SK-N-SH (cell line): ENCODE results near the gene ARFGEF2. TPM values are rescaled to one million over a fixed set of nuclear protein-coding genes. Genes with fewer than 3 reads are reported as not detected.
A peak's percentile ranks its signal among the peaks of the same experiment; 100 is the strongest.

ENCODE experiments used
- CTCF ChIA-PET: fragments of 300-600, 350-600 bp; formaldehyde crosslinking; extraction: SDS; loops from one replicate; lab custom pipeline; 2021; lab: Yijun Ruan, JAX
- POLR2A ChIA-PET: fragments of 350-600 bp; sonication (Branson Sonifier 250); formaldehyde crosslinking; extraction: SDS; loops from one replicate; lab custom pipeline; 2020; ENCODE audit warnings: antibody characterized with exemption, inconsistent platforms; lab: Yijun Ruan, JAX
- DNase-seq: peaks from one replicate; pipeline ENCODE4 v3.0.0; 2012
- H2AFZ ChIP-seq: fragments of 200-600 bp; sonication (generic); 2 replicates; pipeline ENCODE4 v1.8.1; 2016; ENCODE audit warnings: antibody characterized with exemption, mild to moderate bottlenecking, low read depth
- H3F3A ChIP-seq: fragments of 200-600 bp; sonication (generic); replicated peaks from 2 replicates; pipeline ENCODE3; 2016; ENCODE audit warnings: antibody characterized with exemption, mild to moderate bottlenecking; ENCODE audit not compliant: insufficient read depth
- H3K27ac ChIP-seq, 2 experiments: fragments of 200-500 bp in 1 of 2; fragments of 200-600 bp in 1 of 2; sonication (Bioruptor generic) in 1 of 2; sonication (generic), shearing (Covaris generic) in 1 of 2; 2 replicates each; pipeline versions ENCODE4 v1.5.1 to v1.6.1; 2014 to 2016; ENCODE audit warnings: low read depth in 2 of 2, inconsistent platforms in 1 of 2, low read length in 1 of 2, mild to moderate bottlenecking in 1 of 2, mixed read lengths in 1 of 2
- H3K27me3 ChIP-seq: fragments of 200-600 bp; sonication (generic), shearing (Covaris generic); 2 replicates; pipeline ENCODE4 v1.6.1; 2016; ENCODE audit warnings: mixed run types; ENCODE audit not compliant: insufficient read depth
- H3K36me3 ChIP-seq, 2 experiments: fragments of 200-500 bp in 1 of 2; fragments of 200-600 bp in 1 of 2; sonication (Bioruptor generic) in 1 of 2; sonication (generic) in 1 of 2; replicated peaks in 1 of 2; 2 replicates each; pipeline versions ENCODE3 to v1.5.1; 2014 to 2016; ENCODE audit warnings: low read length in 1 of 2, mild to moderate bottlenecking in 1 of 2; ENCODE audit not compliant: insufficient read depth in 2 of 2, control insufficient read depth in 1 of 2
- H3K4me1 ChIP-seq, 2 experiments: fragments of 200-500 bp in 1 of 2; fragments of 200-600 bp in 1 of 2; sonication (Bioruptor generic) in 1 of 2; sonication (generic), shearing (Covaris generic) in 1 of 2; 2 replicates each; pipeline versions ENCODE4 v1.5.1 to v1.6.1; 2014 to 2016; ENCODE audit warnings: low read depth in 1 of 2, low read length in 1 of 2, mixed run types in 1 of 2; ENCODE audit not compliant: insufficient read depth in 2 of 2, control insufficient read depth in 1 of 2
- H3K4me2 ChIP-seq: fragments of 200-600 bp; sonication (generic), shearing (Covaris generic); 2 replicates; pipeline ENCODE4 v1.6.1; 2017; ENCODE audit warnings: mixed run types
- H3K4me3 ChIP-seq, 2 experiments: fragments of 200-500 bp in 1 of 2; fragments of 200-600 bp in 1 of 2; sonication (Bioruptor generic) in 1 of 2; sonication (generic), shearing (Covaris generic) in 1 of 2; 2 replicates each; pipeline versions ENCODE4 v1.5.1 to v1.8.1; 2014 to 2016; ENCODE audit warnings: low read depth in 2 of 2, inconsistent platforms in 1 of 2, low read length in 1 of 2, mild to moderate bottlenecking in 1 of 2, mixed read lengths in 1 of 2, moderate library complexity in 1 of 2
- H3K79me2 ChIP-seq: fragments of 200-600 bp; sonication (generic); 2 replicates; pipeline ENCODE4 v1.8.1; 2017; ENCODE audit warnings: mild to moderate bottlenecking; ENCODE audit not compliant: insufficient read depth
- H3K9ac ChIP-seq: fragments of 200-600 bp; sonication (generic); 2 replicates; pipeline ENCODE4 v1.6.1; 2017; ENCODE audit warnings: mixed run types
- H3K9me2 ChIP-seq: fragments of 200-600 bp; sonication (generic); 2 replicates; pipeline ENCODE4 v1.6.1; 2017; ENCODE audit warnings: mixed run types
- H3K9me3 ChIP-seq: fragments of 200-600 bp; sonication (generic); 2 replicates; pipeline ENCODE4 v1.6.1; 2017; ENCODE audit warnings: mixed run types, mild to moderate bottlenecking, moderate library complexity
- H4K20me1 ChIP-seq: fragments of 200-600 bp; sonication (generic); 2 replicates; pipeline ENCODE4 v1.6.1; 2017; ENCODE audit warnings: mild to moderate bottlenecking, mixed run types; ENCODE audit not compliant: insufficient read depth
- CHD2 ChIP-seq: fragments of 150-350 bp; IDR thresholded peaks from 2 replicates; pipeline ENCODE4 v1.6.1; 2018; ENCODE audit warnings: low read length; ENCODE audit not compliant: partially characterized antibody
- CTCF ChIP-seq: fragments of 200-600 bp; sonication (generic); IDR thresholded peaks from 2 replicates; pipeline ENCODE4 v1.6.1; 2017; ENCODE audit warnings: antibody characterized with exemption, mild to moderate bottlenecking, moderate library complexity
- EP300 ChIP-seq, 2 experiments: IDR thresholded peaks; 2 replicates each; pipeline versions ENCODE4 v1.4.0 to v1.6.1; 2012; ENCODE audit warnings: borderline replicate concordance in 1 of 2, low read depth in 1 of 2, low read length in 1 of 2
- GATA2 ChIP-seq: sonication (generic); formaldehyde crosslinking; IDR thresholded peaks from 2 replicates; pipeline ENCODE4 v1.5.0; 2020; ENCODE audit warnings: mild to moderate bottlenecking, missing genetic modification reagents
- JUND ChIP-seq: IDR thresholded peaks from 2 replicates; pipeline ENCODE4 v1.4.0; 2012
- MEF2A ChIP-seq: IDR thresholded peaks from 2 replicates; pipeline ENCODE4 v1.4.0; 2012; ENCODE audit warnings: low read depth, borderline replicate concordance
- POLR2AphosphoS5 ChIP-seq: IDR thresholded peaks from 2 replicates; pipeline ENCODE4 v1.6.1; 2012; ENCODE audit warnings: low read depth, low read length
- REST ChIP-seq: IDR thresholded peaks from 2 replicates; pipeline ENCODE4 v1.6.1; 2012; ENCODE audit warnings: mild to moderate bottlenecking, low read depth, low read length, moderate library complexity
- TCF12 ChIP-seq: IDR thresholded peaks from 2 replicates; pipeline ENCODE4 v1.4.0; 2012
- USF1 ChIP-seq: IDR thresholded peaks from 2 replicates; pipeline ENCODE4 v1.4.0; 2012; ENCODE audit warnings: low read depth, borderline replicate concordance
- USF2 ChIP-seq: fragments of 150-350 bp; IDR thresholded peaks from 2 replicates; pipeline ENCODE4 v1.6.1; 2017; ENCODE audit warnings: antibody characterized with exemption, low read length, low read depth, borderline replicate concordance
- ZBTB33 ChIP-seq: IDR thresholded peaks from 2 replicates; pipeline ENCODE4 v1.4.0; 2012; ENCODE audit warnings: low read depth, borderline replicate concordance
- WGBS: methylation state at CpG from one replicate; pipeline ENCODE4 v1.1.6; 2017; ENCODE audit warnings: low lambda C conversion rate; 5-methylcytosine and 5-hydroxymethylcytosine counted together
- polyA plus RNA-seq, 3 experiments: library from polyadenylated mRNA; depleted of rRNA; stranded (reverse); fragments of >200 nt; gene quantifications; 2 replicates each; pipeline ENCODE4 v1.2.3, GENCODE V29; 2012

ARFGEF2 gene
- polyA plus RNA-seq, 1 of the 3 experiments (the other 2 are of a cell fraction) = 6.1 TPM

- Histone ChIP-seq H3K4me3 (peak overlapping the region; percentile 85 to 90), H3K9me3 (no peaks in the 10 kb centered on the region), H3K9me2 (no peaks in the 10 kb centered on the region), H3K4me2 (peak overlapping the region; percentile 89), H3K27ac (peak overlapping the region; percentile 67 to 71), H4K20me1 (peaks cover 28% of the 10 kb centered on the region; the same call in 1 of the 2 replicates), H2AFZ (peak overlapping the region; percentile 90), H3K36me3 (peaks cover 0 to 5% of the 10 kb centered on the region in 2 experiments), H3K27me3 (no peaks in the 10 kb centered on the region), H3K9ac (peak overlapping the region; percentile 94), H3K79me2 (peaks cover 40% of the 10 kb centered on the region), H3K4me1 (peaks cover 8 to 9% of the 10 kb centered on the region in 2 experiments; a peak in 3 of 4 replicates), H3F3A (no peaks in the 10 kb centered on the region)
- DNase-seq = peak; percentile 25
- WGBS = 28% methylated on average over 10 of the region's 12 CpGs
- ChIA-PET POLR2A (no interaction called here), CTCF (interaction anchor here (1.0 to 2.1 kb wide), 4 partner anchors 12 to 489 kb away, joined by 3 to 7 read pairs (median 4); no protein-coding TSS in a partner anchor)
- no peak for TF ChIP-seq MEF2A
- no peak for TF ChIP-seq REST
- TF ChIP-seq ZBTB33 = no peak
- no peak for TF ChIP-seq GATA2
- TF ChIP-seq TCF12 = no peak
- TF ChIP-seq USF2 = no peak
- no peak for TF ChIP-seq POLR2AphosphoS5
- TF ChIP-seq JUND = no peak
- no peak for TF ChIP-seq USF1
- TF ChIP-seq CTCF = no peak
- TF ChIP-seq CHD2 = no peak
- no peak for TF ChIP-seq EP300 (IDR thresholded peaks at IDR 0.05; ENCODE audit: borderline replicate concordance in 1 of 2, low read depth in 1 of 2, low read length in 1 of 2)
Observed at GRCh38 chr20:49045440-49046086, 124.1 kb downstream of the ARFGEF2 start.
